NCI-H345 treated with DMSO at 0.1 percent for 48 hours (cell line): ENCODE data around the gene PCSK1N.
"Not testable (repeated sequence)": the region's sequence is repeated elsewhere in the genome, so short reads cannot be mapped to it uniquely, and the experiment has no call there.

ENCODE experiments used
- DNase-seq: peaks from one replicate; lab custom pipeline; 2025; ENCODE audit not compliant: unreplicated experiment; lab: John Stamatoyannopoulos, UW

Gene PCSK1N, protein sequence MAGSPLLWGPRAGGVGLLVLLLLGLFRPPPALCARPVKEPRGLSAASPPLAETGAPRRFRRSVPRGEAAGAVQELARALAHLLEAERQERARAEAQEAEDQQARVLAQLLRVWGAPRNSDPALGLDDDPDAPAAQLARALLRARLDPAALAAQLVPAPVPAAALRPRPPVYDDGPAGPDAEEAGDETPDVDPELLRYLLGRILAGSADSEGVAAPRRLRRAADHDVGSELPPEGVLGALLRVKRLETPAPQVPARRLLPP

DNA sequence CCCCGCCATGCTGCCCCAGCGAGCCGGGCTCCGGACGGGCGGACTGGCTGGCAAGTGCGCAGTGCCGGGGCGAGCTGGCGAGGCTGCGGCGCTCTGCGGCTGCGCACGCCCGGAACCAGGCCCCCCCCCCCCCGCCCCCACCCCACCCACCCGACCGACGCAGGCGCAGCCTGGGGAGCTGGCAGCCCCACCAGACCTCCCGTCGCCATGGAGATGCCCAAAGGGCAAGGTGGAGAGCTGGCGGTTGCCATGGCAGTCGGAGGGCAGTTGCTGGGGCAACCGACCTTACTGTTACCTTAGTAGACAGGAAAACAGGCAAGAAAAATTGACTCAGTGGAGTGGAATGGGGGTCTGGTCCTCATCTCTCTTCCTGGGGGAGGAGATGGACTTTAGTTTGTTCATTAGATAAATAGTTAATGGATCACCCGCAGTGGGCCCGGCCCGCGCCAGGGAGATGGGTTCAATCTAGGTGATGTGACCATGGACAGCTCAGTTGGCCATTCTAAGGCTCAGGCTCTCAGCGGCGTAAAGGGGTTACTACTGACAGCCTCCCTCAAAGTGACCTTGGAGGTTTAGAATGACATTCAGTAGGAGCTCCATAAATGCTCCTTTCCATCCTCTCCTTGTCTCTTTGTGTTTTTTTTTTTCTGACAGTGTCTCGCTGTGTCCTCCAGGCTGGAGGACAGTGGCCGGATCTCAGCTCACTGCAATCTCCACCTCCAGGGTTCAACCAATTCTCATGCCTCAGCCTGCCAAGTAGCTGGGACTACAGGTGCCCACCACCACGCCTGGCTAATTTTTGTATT is at the start of gene PCSK1N:
PCSK1N (minus strand) TSS at position 87 of the 806 bp plus-strand sequence; CDS start at position 9, 78 bp downstream.
- peak; percentile 58 for DNase-seq

DNA sequence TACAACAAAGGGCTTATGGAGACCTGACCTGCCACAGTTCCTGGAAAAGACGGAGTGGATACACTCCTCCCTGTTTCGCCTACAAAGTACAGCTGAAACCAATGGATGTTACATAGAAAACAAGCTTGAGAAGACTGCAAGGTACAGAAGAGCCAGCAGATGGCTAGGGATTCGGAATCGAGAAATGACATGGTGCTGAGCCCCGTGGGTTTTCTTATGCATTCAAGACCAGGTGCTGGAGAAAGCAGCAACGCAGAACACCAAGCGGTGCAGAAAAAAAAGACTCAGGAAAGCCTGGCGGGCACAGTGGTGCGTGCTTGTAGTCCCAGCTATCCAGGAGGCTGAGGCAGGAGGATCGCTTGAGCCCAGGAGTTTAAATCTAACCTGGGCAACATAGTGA is 48.3 kb upstream of the PCSK1N start:
- no peak for DNase-seq

DNA sequence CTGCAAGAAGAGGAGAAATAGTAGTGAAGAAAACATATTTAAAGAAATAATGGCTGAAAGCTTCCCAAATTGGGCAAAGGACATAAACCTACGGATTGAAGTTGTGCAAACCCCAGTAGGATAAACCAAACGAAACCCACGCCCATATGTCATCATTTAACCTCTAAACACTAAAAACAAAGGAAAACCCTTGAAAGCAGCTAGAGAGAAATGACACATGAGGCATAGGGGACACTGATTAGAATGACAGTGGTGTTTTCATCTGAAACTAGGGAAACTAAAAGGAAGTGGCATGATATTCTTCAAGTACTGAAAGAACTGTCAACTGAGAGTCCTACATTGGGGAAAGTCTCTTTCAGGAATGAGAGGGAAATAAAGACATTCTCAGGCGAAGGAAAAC is 41.5 kb upstream of the PCSK1N start:
- not testable (repeated sequence) for DNase-seq

DNA sequence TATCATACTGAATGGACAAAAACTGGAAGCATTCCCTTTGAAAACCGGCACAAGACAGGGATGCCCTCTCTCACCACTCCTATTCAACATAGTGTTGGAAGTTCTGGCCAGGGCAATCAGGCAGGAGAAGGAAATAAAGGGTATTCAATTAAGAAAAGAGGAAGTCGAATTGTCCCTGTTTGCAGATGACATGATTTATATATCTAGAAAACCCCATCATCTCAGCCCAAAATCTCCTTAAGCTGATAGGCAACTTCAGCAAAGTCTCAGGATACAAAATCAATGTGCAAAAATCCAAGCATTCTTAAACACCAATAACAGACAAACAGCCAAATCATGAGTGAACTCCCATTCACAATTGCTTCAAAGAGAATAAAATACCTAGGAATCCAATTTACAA is 36.6 kb upstream of the PCSK1N start:
- DNase-seq, result not testable (repeated sequence)

DNA sequence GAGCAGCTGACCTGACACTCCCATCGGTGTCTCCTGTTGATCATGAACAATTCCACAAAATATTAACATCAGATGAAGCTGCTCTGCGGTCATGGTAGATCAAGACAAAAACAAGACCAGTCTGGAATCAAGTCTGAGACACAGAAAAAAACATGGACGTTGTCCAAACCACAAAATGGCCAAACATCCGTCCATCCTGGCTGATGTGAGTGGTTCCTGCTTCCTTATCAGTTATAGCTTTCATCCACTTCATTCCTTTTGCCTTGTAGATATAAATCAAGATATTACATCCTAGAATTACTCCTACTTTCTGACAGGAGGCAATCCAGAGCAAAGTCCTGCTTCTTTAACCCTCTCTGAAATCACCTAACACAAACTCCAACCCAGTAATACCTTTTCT is 28.8 kb upstream of the PCSK1N start:
- no peak for DNase-seq

DNA sequence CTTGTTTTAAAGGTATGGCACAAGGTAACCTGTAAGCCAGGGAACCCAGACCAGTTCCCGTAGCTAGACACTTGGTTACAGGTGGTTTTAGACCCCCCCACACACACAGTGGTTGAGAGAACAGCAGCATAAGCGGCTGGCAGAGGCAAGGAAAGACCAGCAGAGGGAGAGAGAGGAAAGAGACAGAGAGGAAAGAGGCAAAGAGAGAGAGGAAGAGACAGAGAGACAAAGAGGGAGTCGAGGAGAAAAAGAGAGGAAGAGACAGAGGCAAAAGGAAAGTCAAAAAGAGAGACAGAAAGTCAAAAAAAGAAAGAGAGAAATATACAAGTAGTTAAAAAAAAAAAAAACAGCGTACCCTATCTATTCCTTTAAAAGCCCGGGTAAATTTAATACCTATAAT is 19.5 kb upstream of the PCSK1N start:
- no peak for DNase-seq

DNA sequence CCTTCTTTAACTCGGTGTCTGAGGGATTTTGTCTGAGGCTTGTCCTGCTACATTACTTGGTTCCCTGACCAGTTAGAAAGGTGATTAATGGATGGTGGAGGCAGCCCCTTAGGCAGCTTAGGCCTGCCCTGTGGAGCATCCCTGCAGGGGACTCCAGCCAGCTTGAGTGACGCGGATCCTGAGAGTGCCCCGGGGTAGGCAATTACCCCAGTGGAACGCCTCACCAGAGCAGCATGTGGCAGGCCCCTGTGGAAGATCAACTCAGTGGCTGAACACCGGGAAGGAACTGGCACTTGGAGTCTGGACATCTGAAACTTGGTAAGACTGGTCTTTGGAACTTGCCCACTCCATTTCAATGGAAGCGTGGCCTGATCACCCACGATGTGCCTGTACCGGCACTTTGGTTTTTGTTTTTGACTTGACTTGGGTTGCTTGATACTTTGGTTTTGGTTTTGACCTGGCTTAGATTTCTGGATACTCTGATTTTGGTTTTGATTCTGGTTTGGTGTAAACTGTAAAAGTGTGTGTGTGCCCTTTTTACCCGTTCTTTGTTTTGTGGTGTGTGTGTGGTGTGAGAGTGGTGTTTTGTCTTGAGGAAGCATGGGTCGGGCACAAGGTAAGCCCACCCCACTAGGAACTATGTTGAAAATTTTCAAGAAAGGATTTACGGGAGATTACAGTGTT is 18.9 kb upstream of the PCSK1N start:
- not testable (repeated sequence) for DNase-seq

DNA sequence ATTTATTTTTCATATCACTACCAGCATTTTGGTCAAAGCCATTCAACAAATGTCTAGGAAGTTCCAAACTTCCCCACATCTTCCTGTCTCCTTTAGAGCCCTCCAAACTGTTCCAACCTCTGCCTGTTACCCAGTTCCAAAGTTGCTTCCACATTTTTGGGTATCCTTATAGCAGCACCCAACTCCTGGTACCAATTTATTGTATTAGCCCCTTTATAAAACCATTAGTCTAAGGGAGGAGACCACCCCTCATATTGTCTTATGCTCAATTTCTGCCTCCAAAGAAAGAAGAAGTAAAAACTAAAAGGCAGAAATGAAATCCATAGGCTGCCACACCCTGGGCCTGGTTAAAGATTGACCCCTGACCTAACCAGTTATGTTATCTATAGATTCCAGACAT is 18.1 kb upstream of the PCSK1N start:
- DNase-seq, result not testable (repeated sequence)

DNA sequence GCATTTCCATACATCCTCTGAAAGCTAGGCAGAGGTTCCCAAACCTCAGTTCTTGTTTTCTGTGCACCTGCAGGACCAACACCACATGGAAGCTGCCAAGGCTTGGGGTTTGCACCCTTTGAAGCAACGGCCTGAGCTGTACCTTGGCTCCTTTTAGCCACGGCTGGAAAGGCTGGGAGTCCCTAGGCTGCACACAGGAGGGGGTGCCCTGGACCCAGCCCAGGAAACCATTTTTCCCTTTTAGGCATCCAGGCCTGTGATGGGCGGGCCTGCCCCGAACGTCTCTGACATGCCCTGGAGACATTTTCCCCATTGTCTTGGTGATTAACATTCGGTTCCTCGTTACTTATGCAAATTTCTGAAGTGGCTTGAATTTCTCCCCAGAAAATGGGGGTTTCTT is 17.4 kb upstream of the PCSK1N start:
- no peak for DNase-seq

DNA sequence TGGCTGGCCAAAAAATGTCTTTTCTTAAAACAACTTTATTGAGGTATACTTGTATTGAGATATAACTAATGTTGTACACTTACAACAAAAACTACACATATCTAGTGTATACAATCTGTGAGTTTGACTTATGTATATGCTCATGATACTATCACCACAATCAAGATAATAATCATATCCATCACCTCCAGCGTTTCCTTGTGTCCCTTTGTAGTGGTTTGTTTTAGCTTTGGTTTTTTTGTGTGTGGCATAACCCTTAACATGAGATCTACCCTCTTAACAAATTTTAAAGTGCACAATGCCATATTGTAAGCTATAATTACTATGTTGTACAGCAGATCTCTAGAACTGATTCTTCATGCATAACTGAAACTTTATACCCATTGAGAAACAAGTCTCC is 13.4 kb upstream of the PCSK1N start:
- no peak for DNase-seq

DNA sequence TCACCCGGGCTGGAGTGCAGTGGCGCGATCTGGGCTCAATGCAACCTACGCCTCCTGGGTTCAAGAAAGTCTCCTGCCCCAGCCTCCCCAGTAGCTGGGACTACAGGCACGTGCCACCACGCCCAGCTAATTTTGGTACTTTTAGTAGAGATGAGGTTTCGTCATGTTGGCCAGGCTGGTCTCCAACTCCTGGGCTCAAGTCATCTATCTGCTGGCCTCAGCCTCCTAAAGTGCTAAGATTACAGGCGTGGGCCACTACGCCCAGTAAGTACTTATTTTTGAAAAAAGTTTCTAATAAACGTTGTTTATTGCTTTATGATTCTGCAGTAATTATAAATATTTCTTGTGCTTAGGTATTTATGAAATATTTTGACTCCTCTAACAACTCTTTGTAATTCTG is 4.3 kb upstream of the PCSK1N start:
- DNase-seq, result no peak

DNA sequence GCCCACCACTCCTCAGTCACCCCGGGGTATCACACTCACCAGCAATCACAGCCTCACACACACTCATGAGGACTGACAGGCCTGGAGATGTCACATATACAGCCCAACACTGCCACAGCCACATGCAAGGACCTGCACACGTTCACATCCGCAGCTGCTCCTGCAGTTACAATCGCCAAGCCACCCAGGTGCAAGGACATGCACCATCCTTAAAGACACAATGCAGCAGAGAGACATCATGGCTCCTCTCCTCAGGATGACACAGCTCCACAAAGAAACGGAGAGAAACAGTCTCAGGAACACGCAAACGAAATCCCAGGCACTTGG is 1.1 kb downstream of the PCSK1N start:
- DNase-seq, result peak; percentile 3

DNA sequence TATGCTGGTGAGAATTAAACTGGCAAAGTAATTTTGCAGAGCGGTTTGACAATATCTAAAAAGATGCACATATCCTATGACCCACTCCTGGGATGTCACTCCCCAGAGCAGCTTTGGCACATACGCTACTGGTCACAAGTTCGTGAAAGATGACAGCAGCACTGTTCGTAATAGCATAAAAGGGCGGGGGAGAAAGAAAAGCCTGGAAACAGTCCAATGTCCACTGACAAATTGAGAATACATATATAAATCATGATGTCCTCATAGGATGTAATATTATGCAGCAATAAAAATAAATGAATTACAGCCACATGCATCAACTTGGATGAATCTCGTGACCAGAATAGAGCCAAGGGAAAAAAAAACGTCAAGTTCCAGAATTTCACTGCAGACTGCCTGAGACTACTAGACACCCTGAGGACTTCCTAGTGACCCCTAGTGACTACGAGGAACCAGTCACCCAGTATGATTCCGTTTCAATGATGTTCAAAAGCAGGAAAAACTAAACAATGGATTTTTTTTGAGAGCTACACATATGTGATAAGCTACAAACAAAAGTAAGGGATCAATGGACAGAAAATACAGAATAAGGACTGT is 1.8 kb downstream of the PCSK1N start:
- DNase-seq, result no peak

DNA sequence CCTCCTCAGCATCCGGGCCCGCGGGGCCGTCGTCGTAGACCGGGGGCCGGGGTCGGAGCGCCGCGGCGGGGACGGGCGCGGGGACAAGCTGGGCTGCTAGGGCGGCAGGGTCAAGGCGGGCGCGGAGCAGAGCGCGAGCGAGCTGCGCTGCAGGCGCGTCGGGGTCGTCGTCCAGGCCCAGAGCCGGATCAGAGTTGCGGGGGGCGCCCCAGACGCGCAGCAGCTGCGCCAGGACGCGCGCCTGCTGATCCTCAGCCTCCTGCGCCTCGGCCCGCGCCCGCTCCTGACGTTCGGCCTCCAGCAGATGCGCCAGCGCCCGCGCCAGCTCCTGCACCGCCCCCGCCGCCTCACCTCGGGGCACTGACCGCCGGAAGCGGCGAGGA is 3.5 kb downstream of the PCSK1N start:
- no peak for DNase-seq

DNA sequence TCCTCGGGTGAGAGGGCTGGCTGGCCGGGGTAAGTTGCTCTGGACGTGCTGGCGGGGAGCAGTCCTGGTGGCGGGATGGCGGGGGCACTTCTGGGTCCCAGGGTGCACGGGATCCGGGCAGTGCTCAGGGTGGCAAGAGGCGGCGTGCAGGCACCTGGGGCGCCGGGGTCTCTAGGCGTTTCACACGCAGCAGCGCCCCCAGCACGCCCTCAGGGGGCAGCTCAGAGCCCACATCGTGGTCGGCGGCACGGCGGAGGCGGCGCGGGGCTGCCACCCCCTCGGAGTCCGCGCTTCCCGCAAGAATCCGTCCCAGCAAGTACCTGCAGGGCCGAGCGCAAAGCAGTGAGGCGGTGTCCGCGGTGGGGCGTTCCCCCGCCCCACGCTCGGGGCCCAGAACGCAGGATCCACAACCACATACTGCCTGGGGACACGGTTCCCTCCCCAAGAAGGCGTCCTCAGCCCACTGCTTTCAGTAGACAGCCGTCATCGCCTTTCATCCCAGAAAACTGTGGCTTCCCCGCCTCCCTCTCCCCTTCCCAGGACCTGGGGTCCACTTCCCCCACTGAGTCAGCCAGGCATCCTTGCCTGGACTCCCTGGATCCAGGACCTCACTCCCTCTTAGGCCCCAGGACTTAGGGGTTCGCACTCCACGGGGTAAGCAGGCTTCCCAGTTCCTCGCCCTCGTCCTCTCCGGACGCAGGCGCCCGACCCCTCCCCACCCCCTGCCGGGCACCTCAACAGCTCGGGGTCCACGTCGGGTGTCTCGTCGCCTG is 4.1 kb downstream of the PCSK1N start:
- DNase-seq, result no peak

DNA sequence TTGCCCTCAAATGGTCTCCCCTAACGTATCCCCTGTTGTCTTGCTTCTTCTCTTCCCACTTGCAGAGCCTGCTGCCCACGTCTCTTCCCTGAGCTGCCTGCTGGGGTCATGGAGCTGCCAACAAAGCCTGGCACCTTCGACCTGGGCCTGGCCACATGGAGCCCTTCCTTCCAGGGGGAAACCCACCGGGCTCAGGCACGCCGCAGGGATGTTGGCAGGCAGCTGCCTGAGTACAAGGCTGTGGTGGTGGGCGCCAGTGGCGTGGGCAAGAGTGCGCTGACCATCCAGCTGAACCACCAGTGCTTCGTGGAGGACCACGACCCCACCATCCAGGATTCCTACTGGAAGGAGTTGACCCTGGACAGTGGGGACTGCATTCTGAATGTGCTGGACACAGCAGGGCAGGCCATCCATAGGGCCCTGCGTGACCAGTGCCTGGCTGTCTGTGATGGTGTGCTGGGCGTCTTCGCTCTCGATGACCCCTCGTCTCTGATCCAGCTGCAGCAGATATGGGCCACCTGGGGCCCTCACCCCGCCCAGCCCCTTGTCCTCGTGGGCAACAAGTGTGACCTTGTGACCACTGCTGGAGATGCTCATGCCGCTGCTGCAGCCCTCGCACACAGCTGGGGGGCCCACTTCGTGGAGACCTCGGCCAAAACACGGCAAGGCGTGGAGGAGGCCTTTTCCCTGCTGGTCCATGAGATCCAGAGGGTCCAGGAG is 6.2 kb downstream of the PCSK1N start:
- DNase-seq, result no peak

DNA sequence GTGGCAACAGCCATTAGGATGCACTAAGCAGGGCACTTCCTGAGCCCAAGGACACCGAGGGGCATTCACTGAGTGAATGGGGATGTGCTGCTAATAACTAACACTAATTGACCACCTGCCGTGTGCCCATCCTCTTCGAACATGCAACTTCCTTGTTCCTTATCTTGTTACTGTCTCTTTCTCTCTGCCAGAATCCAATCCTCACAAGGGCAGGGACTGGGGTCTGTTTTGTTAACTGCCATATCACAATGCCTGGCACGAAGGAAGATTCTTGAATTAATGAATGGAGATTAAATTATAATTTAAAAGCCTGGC is 7.8 kb downstream of the PCSK1N start:
- DNase-seq, result no peak

DNA sequence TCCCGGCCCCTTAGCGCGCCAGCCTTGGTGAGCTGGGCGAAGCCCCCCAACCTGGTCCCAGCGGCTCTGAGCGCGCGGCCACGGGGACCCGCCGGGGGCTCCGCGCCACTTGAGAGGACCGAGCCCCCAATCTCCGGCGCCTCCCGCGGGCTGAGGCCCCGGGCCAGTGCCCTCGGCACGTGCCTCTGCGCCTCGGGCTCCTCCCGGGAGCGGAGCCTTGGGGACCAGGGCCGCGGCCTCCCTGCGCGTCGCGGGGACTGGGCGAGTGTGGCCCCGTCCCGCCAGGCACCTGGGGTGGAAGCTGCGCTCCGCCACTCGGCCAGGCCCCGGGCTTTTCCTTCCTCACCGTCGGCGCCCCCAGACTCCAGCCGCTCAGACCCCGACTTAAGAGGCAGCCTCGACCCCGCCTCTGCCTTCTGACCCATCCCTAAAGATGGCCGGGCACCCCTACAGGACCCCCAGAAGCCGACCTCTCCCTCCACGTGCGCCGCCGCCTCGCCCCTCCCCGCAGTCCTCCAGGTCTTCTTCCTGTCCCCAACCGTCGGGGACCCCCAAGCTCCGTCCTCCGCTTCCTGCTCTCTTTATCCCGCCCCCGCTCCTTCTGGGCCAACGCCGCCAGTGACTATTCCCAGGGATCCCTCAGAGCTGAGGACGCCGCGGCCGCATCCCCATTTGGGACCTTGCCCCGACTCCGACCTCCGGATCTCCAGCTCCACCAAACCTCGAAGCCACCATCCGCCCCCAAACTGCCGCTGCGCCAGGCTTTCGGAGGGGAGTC is 8.3 kb downstream of the PCSK1N start:
- DNase-seq, result no peak

DNA sequence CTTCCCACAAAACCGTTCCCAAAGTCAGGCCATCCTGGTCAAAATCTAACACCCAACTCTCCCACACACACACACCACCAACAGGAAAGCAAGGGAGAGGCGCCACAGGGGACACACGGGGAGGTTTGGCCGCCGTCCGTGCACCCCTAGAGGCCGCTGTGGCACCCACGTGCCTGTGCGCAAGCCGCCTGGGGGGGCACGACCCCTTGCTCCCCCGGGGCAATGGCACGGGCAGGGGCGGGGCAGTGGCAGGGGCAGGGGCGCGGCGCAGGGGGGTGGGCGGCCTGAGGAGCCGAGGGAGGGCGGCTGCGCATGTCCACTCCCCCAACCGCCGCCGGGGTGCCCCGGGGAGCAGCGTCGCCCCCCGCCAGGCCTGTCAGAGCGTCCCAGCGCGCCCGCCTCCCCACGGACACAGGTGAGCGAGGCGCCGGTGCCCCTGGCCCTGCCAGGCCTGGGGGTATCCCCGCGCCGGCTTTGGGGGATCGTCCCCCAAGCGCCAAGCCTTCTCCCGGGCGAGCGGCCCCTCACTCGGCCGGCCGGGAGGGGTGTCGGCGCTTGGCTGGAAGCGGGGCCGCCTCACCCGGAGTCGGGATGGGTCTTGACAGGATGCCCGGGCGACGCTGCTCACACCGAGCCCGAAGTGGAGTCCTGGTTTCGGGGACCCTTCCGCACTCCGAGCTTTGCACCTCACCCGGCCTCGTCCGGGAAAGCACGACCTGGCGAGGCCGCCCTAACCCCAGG is 9.1 kb downstream of the PCSK1N start, which contains the start of gene ERAS:
ERAS (plus strand) TSS at position 379 of the 741 bp plus-strand sequence. CDS start 2,611 bp downstream, outside the sequence.
- no peak for DNase-seq
